NCI-H82 (cell line): ENCODE measurements around the gene GABARAP.
"Not testable (repeated sequence)": the region's sequence is repeated elsewhere in the genome, so short reads cannot be mapped to it uniquely, and the experiment has no call there.

Experiments
- DNase-seq: peaks from one replicate; lab custom pipeline; 2025; lab: John Stamatoyannopoulos, UW

GABARAP gene

GRCh38 chr17:7260651-7261378 lies 18.6 kb upstream of the GABARAP start:
- DNase-seq: peak; percentile 47

- no peak for DNase-seq
These were observed 17.9 kb upstream of the GABARAP start for GRCh38 chr17:7260151-7260550.

- DNase-seq: no peak
These were observed 17.3 kb upstream of the GABARAP start for GRCh38 chr17:7259555-7259889.

GRCh38 chr17:7258731-7259554 lies 16.7 kb upstream of the GABARAP start:
- no peak for DNase-seq

GRCh38 chr17:7256766-7257456 lies 14.7 kb upstream of the GABARAP start:
- no peak for DNase-seq

- DNase-seq: no peak
These were observed 12.3 kb upstream of the GABARAP start for GRCh38 chr17:7254511-7254910.

- peak; percentile 84 for DNase-seq
These were observed 10.8 kb upstream of the GABARAP start for GRCh38 chr17:7253082-7253481.

GRCh38 chr17:7252176-7253043 lies 10.2 kb upstream of the GABARAP start, which contains the start of gene ELP5:
ELP5 (plus strand) TSS chr17:7252215; CDS start chr17:7252551, 336 bp downstream.
- DNase-seq: peak; percentile 98

GRCh38 chr17:7251661-7252175 lies 9.5 kb upstream of the GABARAP start, which contains the start of gene CTDNEP1:
CTDNEP1 (minus strand) TSS chr17:7251734; CDS start chr17:7251296, 438 bp downstream.
- peak; percentile 100 for DNase-seq

GRCh38 chr17:7250695-7251627 lies 8.7 kb upstream of the GABARAP start:
- DNase-seq: no peak

GRCh38 chr17:7249830-7250229 lies 7.6 kb upstream of the GABARAP start:
- no peak for DNase-seq

GRCh38 chr17:7249214-7249613 lies 7.0 kb upstream of the GABARAP start:
- no peak for DNase-seq

- no peak for DNase-seq
These were observed 6.5 kb upstream of the GABARAP start for GRCh38 chr17:7248796-7249195.

GRCh38 chr17:7246779-7247178 lies 4.5 kb upstream of the GABARAP start:
- no peak for DNase-seq

- not testable (repeated sequence) for DNase-seq
These were observed 1.6 kb upstream of the GABARAP start for GRCh38 chr17:7243838-7244237.

GRCh38 chr17:7243453-7243729 lies 1.1 kb upstream of the GABARAP start:
- DNase-seq: no peak

GRCh38 chr17:7242717-7243452 lies 636 bp upstream of the GABARAP start:
- peak; percentile 99 for DNase-seq

- DNase-seq: no peak
These were observed 1.0 kb downstream of the GABARAP start for GRCh38 chr17:7241090-7241733.

GRCh38 chr17:7240375-7240774 lies 1.9 kb downstream of the GABARAP start:
- no peak for DNase-seq
